Tibial artery (tissue), 4 donors: Measurements from ENCODE around the gene APEH.
"Not testable (repeated sequence)": the region's sequence is repeated elsewhere in the genome, so short reads cannot be mapped to it uniquely, and the experiment has no call there.

Experiments used
- DNase-seq, 2 donors: peaks; one replicate each; pipeline ENCODE4 v3.0.0-alpha.2; 2019
- H3K27ac ChIP-seq, 2 donors: fragments of 200-600 bp; sonication (generic) in 1 of 2; 1 replicate in 1 of 2; 2 replicates in 1 of 2; pipeline ENCODE4 v1.5.1; 2018 to 2019; ENCODE audit warnings: mild to moderate bottlenecking in 1 of 2
- H3K27me3 ChIP-seq, 2 donors: fragments of 200-600 bp; sonication (generic) in 1 of 2; one replicate each; pipeline versions ENCODE4 v1.5.1 to v1.6.0; 2016 to 2019
- H3K36me3 ChIP-seq, 3 donors: fragments of 200-600 bp; sonication (generic) in 2 of 3; one replicate each; pipeline ENCODE4 v1.5.1; 2016 to 2019; ENCODE audit warnings: mild to moderate bottlenecking in 2 of 3
- H3K4me1 ChIP-seq, 4 donors: fragments of 200-600 bp; sonication (generic) in 2 of 4; 1 replicate in 3 of 4; 2 replicates in 1 of 4; pipeline ENCODE4 v1.5.1; 2016 to 2019
- H3K4me3 ChIP-seq, 2 donors: fragments of 200-600 bp; sonication (generic) in 1 of 2; 1 replicate in 1 of 2; 2 replicates in 1 of 2; pipeline ENCODE4 v1.5.1; 2018 to 2019; ENCODE audit warnings: mild to moderate bottlenecking in 2 of 2
- H3K9me3 ChIP-seq, 3 donors: fragments of 200-600 bp; sonication (generic) in 1 of 3; one replicate each; pipeline ENCODE4 v1.5.1; 2016 to 2019
- CTCF ChIP-seq, 2 experiments: fragments of 200-600 bp in 1 of 2; fragments of 450-650 bp in 1 of 2; IDR thresholded peaks; one replicate each; pipeline ENCODE4 v1.5.1; 2017 to 2019; ENCODE audit warnings: antibody characterized with exemption in 2 of 2, mild to moderate bottlenecking in 1 of 2, moderate library complexity in 1 of 2
- intact Hi-C: fragments of 100-400 bp; cut with DNase I; formaldehyde crosslinking; loops from one replicate; pipeline ENCODE4 v1.15.0; 2023; ENCODE audit warnings: low total_unique reads

APEH gene

DNA sequence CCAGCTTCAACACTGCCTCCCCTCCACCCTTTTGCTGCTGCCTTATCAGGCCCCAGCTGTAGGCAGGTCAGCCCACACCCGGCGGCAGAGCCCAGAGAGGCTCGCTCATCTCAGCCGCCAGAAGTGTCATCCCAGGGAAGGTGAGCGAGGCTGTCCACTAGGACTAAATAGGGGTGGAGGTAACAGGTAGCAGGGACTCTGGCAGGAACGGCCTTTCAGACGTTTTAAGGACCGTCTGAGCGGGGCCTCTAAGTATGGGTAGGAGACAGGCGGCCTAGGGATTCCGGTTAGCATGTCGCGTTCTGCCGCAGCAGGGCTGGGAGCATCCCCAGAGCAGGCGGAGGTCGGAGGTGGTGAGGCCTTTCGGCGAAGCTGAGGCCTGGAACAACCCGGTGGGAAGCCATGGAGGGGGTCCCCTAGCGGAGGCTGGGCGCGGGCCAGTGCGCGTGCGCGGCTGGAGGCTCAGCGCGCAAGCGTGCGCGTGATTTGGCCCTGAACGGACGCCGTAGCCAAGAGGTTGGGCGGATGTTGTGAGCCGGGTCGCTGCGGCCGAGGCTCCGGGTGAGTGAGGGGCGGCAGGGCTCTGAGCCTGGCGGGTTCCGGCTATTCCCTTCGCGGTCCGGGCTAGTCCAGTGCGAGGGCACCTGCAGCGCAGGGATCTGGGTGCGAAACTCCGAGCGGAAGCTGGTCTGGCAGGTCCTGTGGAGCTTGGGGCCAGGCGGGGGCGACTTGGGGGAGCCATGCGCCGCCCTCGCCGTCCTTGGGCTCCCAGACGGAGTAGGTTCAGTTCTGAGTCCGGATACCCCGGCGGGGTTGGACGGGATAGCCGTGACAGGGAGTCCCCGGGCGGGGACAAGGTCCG, 15.1 kb downstream of the APEH start, which contains the start of the genes MST1 and RNF123:
Gene MST1 (minus strand): TSS at position 429 of the 862 bp plus-strand sequence. CDS start 783 bp downstream, outside the sequence.
Gene RNF123 (plus strand): TSS at position 512 of the 862 bp plus-strand sequence. CDS start 1,609 bp downstream, outside the sequence.
- H3K27me3 ChIP-seq = no peaks in the 10 kb centered on the region
- TF ChIP-seq CTCF (IDR thresholded peaks at IDR 0.05) = peak; percentile 28 to 30
- peak within 1 kb of the TSS; percentile 81 to 91 for H3K4me3 ChIP-seq
- DNase-seq = peak; percentile 79 to 92
- peak within 1 kb of the TSS; percentile 84 to 85 for H3K27ac ChIP-seq
- H3K36me3 ChIP-seq = peaks cover 0 to 6% (median 0%) of the 10 kb centered on the region in 3 donors
- intact Hi-C loops = no loop called here
- peaks cover 0 to 48% (median 33%) of the 10 kb centered on the region in 4 donors for H3K4me1 ChIP-seq
- H3K9me3 ChIP-seq = no peaks in the 10 kb centered on the region

GRCh38 chr3:49689908-49690624, 15.9 kb downstream of the APEH start:
- intact Hi-C loops, H3K36me3 ChIP-seq, H3K9me3 ChIP-seq, DNase-seq, H3K27me3 ChIP-seq: not testable (repeated sequence)
- peaks cover 0 to 48% (median 33%) of the 10 kb centered on the region in 4 donors for H3K4me1 ChIP-seq
- peak overlapping the region; percentile 81 to 91 for H3K4me3 ChIP-seq
- H3K27ac ChIP-seq = peak overlapping the region; percentile 84 to 85

GRCh38 chr3:49690856-49691255, 16.7 kb downstream of the APEH start:
- H3K9me3 ChIP-seq, intact Hi-C loops, H3K27ac ChIP-seq, H3K36me3 ChIP-seq, H3K27me3 ChIP-seq, DNase-seq: not testable (repeated sequence)
- peak overlapping the region in 1 of 2 donors; percentile 91 for H3K4me3 ChIP-seq
- H3K4me1 ChIP-seq = peaks cover 0 to 43% (median 33%) of the 10 kb centered on the region in 4 donors

- H3K27me3 ChIP-seq, H3K4me3 ChIP-seq, DNase-seq, intact Hi-C loops, H3K36me3 ChIP-seq, H3K27ac ChIP-seq, H3K9me3 ChIP-seq: not testable (repeated sequence)
- peaks cover 0 to 40% (median 30%) of the 10 kb centered on the region in 4 donors for H3K4me1 ChIP-seq
Measured at GRCh38 chr3:49691481-49691880, 17.3 kb downstream of the APEH start.

GRCh38 chr3:49694409-49695070, 20.4 kb downstream of the APEH start:
- H3K4me3 ChIP-seq, H3K27me3 ChIP-seq, H3K9me3 ChIP-seq, DNase-seq, H3K27ac ChIP-seq, intact Hi-C loops: not testable (repeated sequence)
- peaks cover 0 to 22% (median 18%) of the 10 kb centered on the region in 4 donors for H3K4me1 ChIP-seq
- H3K36me3 ChIP-seq = peaks cover 0 to 26% (median 22%) of the 10 kb centered on the region in 3 donors

DNA sequence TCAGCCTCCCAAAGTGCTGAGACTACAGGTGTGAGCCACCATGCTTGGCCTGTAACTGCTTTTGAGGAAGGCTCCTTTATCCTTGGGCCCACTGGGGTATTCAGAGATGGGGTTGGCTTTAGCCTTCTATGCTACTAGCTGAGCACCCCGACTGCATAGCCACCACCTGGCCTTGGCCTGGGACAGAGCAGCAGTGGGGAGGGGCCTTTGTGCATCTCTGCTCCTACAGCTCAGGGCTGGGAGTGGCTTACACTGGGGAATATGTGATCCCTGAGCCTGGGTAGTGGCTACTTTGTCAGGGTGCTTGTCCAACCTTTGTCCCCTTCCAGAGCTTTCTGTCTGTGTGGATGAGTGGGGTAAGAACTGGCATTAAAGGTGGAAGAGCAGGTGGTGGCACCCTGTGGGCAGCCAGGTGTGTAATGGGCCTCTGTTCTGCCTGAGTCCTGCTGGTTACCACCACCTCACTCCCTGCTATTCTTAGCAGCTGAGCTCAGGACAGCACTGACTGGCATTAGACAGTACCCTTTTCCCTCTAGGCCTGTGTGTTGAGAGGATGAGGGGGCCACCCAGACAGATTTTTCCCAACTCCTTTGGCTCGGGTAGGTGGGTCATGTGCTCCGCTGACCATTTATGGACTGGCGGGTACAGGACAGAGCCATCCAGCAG, 21.3 kb downstream of the APEH start:
- H3K27me3 ChIP-seq, DNase-seq, H3K9me3 ChIP-seq, H3K4me3 ChIP-seq, H3K27ac ChIP-seq, intact Hi-C loops: not testable (repeated sequence)
- Histone ChIP-seq H3K4me1 (peaks cover 0 to 15% (median 11%) of the 10 kb centered on the region in 4 donors), H3K36me3 (peaks cover 0 to 36% (median 30%) of the 10 kb centered on the region in 3 donors)

DNA sequence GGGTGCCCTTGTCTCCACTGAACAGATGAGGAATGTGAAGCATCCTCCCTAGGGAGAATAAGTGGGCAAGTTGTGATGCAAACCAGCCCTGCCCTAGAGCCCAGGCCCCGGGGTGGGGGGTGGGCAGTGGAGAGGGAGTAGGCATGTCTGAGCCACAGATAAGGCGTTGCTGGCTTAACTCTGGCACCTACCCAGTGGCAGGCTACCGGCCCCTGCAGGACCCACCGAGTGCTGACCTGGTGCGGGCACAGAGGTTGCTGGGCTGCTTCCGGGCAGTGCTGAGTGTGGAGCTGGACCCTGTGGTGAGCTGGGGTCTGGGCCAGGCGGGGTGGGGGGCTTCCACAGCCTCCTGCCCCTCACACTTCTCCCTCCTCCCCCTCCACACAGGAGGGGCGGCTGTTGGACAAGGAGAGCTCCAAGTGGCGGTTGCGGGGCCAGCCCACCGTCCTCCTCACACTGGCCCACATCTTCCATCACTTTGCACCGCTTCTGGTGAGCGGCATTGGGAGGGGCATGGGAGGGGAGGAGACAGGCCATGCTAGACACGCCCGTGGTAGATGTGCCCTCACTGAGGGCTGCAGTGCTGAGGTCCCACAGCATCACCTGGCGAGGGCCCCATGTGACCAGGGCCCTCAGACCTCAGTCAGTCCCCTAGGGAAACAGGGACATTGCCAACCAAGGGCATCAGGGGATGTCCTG, 25.3 kb downstream of the APEH start:
- Histone ChIP-seq H3K4me1 (no peaks in the 10 kb centered on the region), H3K27me3 (no peaks in the 10 kb centered on the region), H3K36me3 (peaks cover 19 to 75% (median 59%) of the 10 kb centered on the region in 3 donors), H3K4me3 (no peak overlapping the region), H3K27ac (no peak overlapping the region), H3K9me3 (no peaks in the 10 kb centered on the region)
- no peak for TF ChIP-seq CTCF (IDR thresholded peaks at IDR 0.05)
- intact Hi-C loops = no loop called here
- DNase-seq = no peak
